Aorta (tissue), 5 donors: ENCODE results near the gene PRSS8. TPM values are rescaled to one million over a fixed set of nuclear protein-coding genes. Genes with fewer than 3 reads are reported as not detected.

Experiments used
- ATAC-seq: fragments of 200-7000 bp; cut with Tn5 transposase; one replicate; pipeline ENCODE4 v1.9.1; 2022; ENCODE audit warnings: moderate library complexity; ENCODE audit not compliant: low FRiP score
- DNase-seq, 2 donors: peaks; one replicate each; pipeline ENCODE4 v3.0.0-alpha.2; 2020
- H3K27ac ChIP-seq, 2 donors: one replicate each; pipeline ENCODE4 v1.5.1; 2013; ENCODE audit warnings: low read length in 2 of 2, mild to moderate bottlenecking in 2 of 2, moderate library complexity in 2 of 2, control low read depth in 1 of 2, inconsistent platforms in 1 of 2, low read depth in 1 of 2
- H3K27me3 ChIP-seq, 2 donors: one replicate each; pipeline ENCODE4 v1.6.1; 2013; ENCODE audit warnings: control low read depth in 1 of 2, low read length in 1 of 2, mild to moderate bottlenecking in 1 of 2, moderate library complexity in 1 of 2; ENCODE audit not compliant: insufficient read depth in 2 of 2, control insufficient read depth in 1 of 2
- H3K36me3 ChIP-seq, 2 donors: one replicate each; pipeline ENCODE4 v1.6.1; 2013; ENCODE audit warnings: control low read depth in 1 of 2, low read length in 1 of 2, mild to moderate bottlenecking in 1 of 2; ENCODE audit not compliant: insufficient read depth in 2 of 2, control insufficient read depth in 1 of 2
- H3K4me1 ChIP-seq, 2 donors: one replicate each; pipeline ENCODE4 v1.6.1; 2013; ENCODE audit warnings: low read length in 2 of 2, control low read depth in 1 of 2, mild to moderate bottlenecking in 1 of 2, moderate library complexity in 1 of 2; ENCODE audit not compliant: insufficient read depth in 2 of 2, control insufficient read depth in 1 of 2
- H3K4me3 ChIP-seq, 2 donors: one replicate each; pipeline ENCODE4 v1.5.1; 2013; ENCODE audit warnings: low read length in 2 of 2, control low read depth in 1 of 2, mild to moderate bottlenecking in 1 of 2
- H3K9me3 ChIP-seq: one replicate; pipeline ENCODE4 v1.6.1; 2013; ENCODE audit warnings: mild to moderate bottlenecking, low read length; ENCODE audit not compliant: control insufficient read depth
- WGBS, 2 donors: extraction: QIAGEN DNeasy Blood & Tissue Kit; methylation state at CpG; one replicate each; pipeline ENCODE4 v1.1.7; 2013; 5-methylcytosine and 5-hydroxymethylcytosine counted together
- intact Hi-C, 2 donors: fragments of 100-400 bp; cut with DNase I; formaldehyde crosslinking; loops; one replicate each; pipeline versions ENCODE4 v1.14.2 to v1.15.0; 2022
- polyA plus RNA-seq, 2 donors: library from polyadenylated mRNA; stranded (reverse); fragments of 200-250 nt; gene quantifications; one replicate each; pipeline ENCODE4 v1.2.3, GENCODE V29; 2013
- total RNA-seq, 2 donors: library from RNA; stranded (reverse); fragmentation: NEBNext Ultra II Directional; extraction: Animal tissue kit (Norgen Biotek cat#: 25700); gene quantifications; one replicate each; pipeline ENCODE4 v1.2.1, GENCODE V29; 2021
- donor health status: healthy with polysubstance abuse.
- donor health status: Bipolar disorder and iron deficiency.
- donor health status: DM: no; HTN: no; CAD: no.
- donor health status: DM: no; HTN: no; CAD: no.
- donor health status: DM: yes; HTN: yes; CAD: no.

PRSS8 gene
- total and polyA plus RNA-seq, 4 donors: 0.77 to 11.9 TPM; not detected in 2

DNA sequence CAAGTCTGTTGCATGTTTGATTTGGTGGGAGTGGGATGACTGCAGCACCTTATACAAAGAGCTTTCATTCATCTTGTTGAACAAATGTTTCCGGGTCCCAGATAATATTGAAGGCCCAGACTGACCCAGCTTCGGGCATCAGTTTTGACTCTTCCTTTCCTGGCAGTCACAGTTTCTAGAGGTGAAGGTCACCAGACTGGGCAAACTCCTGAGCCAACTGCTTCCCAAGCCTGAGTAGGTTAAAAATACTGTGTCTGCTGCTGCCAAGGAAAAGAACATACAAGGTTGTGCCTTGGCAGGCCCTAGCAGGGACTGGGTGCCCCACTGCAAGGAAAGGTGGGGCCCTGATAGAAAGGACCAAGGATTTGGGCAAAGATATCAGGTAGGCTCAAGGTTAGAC lies 22.8 kb downstream of the PRSS8 start:
- peak overlapping the region in 1 of 2 donors; percentile 23 for H3K27ac ChIP-seq
- no peak overlapping the region for H3K4me3 ChIP-seq
- H3K9me3 ChIP-seq: no peaks in the 10 kb centered on the region
- no peaks in the 10 kb centered on the region for H3K27me3 ChIP-seq
- no peak for ATAC-seq
- no peak for DNase-seq
- no peaks in the 10 kb centered on the region for H3K36me3 ChIP-seq
- intact Hi-C loops: no loop called here
- 24% methylated on average over 2 of the region's 2 CpGs for WGBS, 2 donors
- H3K4me1 ChIP-seq: no peaks in the 10 kb centered on the region

DNA sequence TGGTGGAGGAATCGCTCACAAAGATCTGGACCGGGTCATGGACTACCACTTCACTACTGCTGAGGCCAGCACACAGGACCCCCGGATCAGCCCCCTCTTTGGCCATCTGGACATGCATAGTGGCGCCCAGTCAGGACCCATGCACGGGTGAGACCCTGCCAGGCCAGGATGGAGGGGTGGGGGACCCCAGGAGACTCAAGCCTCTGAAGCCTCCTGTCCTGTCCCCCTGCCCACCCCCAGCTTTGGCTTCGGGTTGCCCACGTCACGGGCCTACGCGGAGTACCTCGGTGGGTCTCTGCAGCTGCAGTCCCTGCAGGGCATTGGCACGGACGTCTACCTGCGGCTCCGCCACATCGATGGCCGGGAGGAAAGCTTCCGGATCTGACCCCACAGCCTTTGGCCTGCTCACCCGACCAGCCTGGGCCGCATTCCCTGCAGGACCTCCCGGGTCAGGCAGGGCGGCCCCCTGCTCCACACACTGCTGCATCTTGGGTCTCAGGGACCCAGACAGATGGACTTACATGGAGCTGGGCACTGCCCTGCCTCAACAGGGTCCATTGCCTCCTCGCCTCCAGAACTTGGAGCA lies 23.6 kb downstream of the PRSS8 start:
- intact Hi-C loops: no loop called here
- Histone ChIP-seq H3K4me3 (no peak overlapping the region), H3K9me3 (no peaks in the 10 kb centered on the region), H3K27ac (no peak overlapping the region), H3K4me1 (no peaks in the 10 kb centered on the region), H3K36me3 (no peaks in the 10 kb centered on the region), H3K27me3 (no peaks in the 10 kb centered on the region)
- ATAC-seq: no peak
- 91 to 92% methylated on average over 23 of the region's 23 CpGs for WGBS, 2 donors
- no peak for DNase-seq

DNA sequence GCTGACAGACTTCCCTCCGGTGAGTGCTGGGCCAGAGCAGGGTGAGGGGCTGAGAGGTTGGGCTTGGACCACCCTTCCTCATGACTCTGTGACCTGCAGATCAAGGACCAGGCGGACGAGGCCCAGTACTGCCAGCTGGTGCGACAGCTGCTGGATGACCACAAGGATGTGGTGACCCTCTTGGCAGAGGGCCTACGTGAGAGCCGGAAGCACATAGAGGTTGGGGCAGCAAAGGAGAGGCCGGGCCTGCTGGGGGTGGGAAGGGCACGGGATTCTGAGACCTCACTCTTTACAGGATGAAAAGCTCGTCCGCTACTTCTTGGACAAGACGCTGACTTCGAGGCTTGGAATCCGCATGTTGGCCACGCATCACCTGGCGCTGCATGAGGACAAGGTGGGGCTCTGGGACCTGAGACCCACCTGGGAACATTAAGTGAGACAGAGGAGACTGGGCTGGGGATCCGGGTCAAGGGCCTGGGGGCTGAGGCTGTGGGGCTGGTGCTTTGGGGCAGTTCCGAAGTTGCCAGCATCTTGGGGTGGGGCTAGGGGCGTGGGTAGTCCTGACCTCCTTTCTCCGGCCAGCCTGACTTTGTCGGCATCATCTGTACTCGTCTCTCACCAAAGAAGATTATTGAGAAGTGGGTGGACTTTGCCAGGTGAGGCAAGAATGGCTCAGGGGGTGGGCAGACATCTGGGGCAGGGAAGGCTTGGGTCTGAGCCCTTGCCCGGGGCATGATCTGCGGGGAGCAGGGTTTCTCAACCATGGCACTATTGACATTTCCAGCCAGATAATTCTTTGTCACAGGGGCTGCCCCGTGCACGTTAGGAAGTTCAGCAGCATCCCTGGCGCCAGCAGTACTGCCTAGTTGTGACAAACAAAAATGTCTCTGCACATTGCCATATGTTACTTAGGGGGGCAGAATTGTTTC lies 25.2 kb downstream of the PRSS8 start:
- intact Hi-C loops: no loop called here
- no peaks in the 10 kb centered on the region for H3K27me3 ChIP-seq

DNA sequence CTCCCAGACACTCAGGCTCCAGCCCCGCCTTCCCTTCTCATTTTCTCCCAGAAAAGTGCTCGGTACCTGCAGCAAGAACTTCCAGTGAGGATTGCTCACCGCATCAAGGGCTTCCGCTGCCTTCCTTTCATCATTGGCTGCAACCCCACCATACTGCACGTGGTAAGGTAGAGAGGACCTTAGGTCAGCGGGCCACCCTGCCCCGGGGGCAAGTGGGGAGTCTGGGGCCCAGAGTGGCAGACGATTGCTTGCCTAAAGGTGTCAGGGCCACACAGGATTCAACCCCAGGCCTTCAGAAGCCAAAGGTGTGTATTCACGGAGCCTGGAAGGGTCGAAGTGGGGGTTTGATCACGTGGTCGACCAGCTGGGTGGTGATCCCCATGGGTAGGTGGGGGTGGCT lies 25.9 kb downstream of the PRSS8 start:
- ATAC-seq (no peak), DNase-seq (no peak)
- H3K9me3 ChIP-seq: no peaks in the 10 kb centered on the region
- no peaks in the 10 kb centered on the region for H3K36me3 ChIP-seq
- H3K27ac ChIP-seq: no peak overlapping the region
- intact Hi-C loops: loop anchor here in 1 of 2 donors (5.0 kb wide), 1 partner anchor 33 kb away; no protein-coding TSS in a partner anchor
- WGBS, 2 donors: 90 to 94% methylated on average over 12 of the region's 12 CpGs
- H3K4me1 ChIP-seq: no peaks in the 10 kb centered on the region
- no peak overlapping the region for H3K4me3 ChIP-seq
- H3K27me3 ChIP-seq: no peaks in the 10 kb centered on the region

More for the DNA sequence above, 25.2 kb downstream of the PRSS8 start:
- DNase-seq (no peak), ATAC-seq (no peak)
- H3K4me3 ChIP-seq: no peak overlapping the region
- no peaks in the 10 kb centered on the region for H3K36me3 ChIP-seq
- H3K4me1 ChIP-seq: no peaks in the 10 kb centered on the region
- no peak overlapping the region for H3K27ac ChIP-seq
- no peaks in the 10 kb centered on the region for H3K9me3 ChIP-seq
- 88% methylated on average over 26 of the region's 26 CpGs for WGBS, 2 donors

DNA sequence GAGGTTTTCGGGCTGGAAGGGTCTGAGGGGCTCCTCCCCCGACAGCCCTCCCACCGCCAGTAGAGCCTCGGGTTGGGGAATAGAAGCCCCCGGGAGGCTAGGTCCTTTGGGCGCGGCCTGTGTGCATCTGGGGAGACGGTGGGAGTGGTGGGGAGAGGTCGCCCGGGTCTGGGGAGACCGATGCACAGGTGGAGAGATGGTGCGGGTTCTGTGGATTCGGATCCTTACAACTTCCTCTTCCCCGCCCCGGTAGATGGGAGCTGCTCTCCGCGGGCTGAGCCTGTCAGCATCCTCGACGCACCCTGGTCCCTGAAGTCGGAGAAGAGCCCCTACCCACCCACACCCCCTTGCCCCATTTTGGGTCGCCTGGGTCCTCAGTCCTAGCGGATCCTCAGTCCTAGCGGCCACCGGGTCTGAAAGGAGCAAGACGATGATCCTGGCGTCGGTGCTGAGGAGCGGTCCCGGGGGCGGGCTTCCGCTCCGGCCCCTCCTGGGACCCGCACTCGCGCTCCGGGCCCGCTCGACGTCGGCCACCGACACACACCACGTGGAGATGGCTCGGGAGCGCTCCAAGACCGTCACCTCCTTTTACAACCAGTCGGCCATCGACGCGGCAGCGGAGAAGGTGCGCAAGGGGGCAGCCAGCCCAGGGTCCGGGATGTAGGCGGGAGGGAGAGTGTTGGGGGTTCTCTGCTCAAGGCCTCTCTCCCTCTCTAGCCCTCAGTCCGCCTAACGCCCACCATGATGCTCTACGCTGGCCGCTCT lies 26.6 kb downstream of the PRSS8 start:
- 37 to 40% methylated on average over 55 to 57 of the region's 57 CpGs for WGBS, 2 donors
- DNase-seq (no peak), ATAC-seq (no peak)
- Histone ChIP-seq H3K9me3 (no peaks in the 10 kb centered on the region), H3K27me3 (no peaks in the 10 kb centered on the region), H3K36me3 (no peaks in the 10 kb centered on the region), H3K4me3 (peak overlapping the region; percentile 46 to 76), H3K27ac (peak overlapping the region in 1 of 2 donors; percentile 71), H3K4me1 (no peaks in the 10 kb centered on the region)
- intact Hi-C loops: loop anchor here in 1 of 2 donors (5.0 kb wide), 1 partner anchor 33 kb away; no protein-coding TSS in a partner anchor

DNA sequence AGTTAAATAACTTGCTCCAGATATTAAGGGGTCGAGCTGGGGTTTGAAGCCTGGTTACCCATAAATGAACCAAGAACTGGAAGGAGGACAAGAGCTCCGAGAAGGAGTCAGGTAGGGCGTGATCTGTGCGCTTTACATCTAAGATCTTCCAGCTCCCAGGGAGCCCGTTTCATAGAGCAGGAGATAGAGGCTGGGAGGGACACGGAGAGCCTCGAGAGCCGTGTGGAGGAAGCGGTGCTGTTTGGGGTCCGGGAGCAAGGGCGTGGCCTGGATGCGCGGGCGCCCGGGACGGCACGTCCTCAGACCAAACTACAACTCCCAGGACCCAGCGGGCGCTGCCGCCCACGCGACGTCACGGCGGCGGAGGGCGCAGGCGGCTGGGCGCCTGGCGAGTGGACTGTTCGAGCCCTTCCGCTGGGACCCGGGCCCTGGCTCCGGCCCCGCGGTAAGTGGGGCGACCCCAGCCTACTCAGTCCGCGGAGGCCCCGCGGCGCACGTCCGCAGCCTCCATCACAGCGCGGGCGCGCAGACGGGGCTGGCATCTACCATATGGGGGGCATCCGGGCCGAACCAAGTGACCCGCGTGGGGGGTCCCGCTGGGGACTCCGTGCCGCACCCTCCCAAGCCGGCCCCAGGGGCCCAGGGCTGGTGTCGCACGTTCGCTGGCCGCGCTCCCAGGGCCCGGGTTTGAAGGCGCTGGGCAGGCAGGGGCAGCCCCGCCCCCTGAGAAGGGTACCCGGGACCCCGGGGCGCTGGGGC lies 27.3 kb downstream of the PRSS8 start, which contains the start of gene BCKDK:
TSS of gene BCKDK (plus strand) at position 352 of the 759 bp plus-strand sequence. CDS start 838 bp downstream, outside the sequence.
- intact Hi-C loops: loop anchor here in 1 of 2 donors (5.0 kb wide), 1 partner anchor 34 kb away; no protein-coding TSS in a partner anchor
- H3K9me3 ChIP-seq: no peaks in the 10 kb centered on the region
- DNase-seq: peak; percentile 90 to 92
- ATAC-seq: peak; percentile 88
- H3K27me3 ChIP-seq: no peaks in the 10 kb centered on the region
- no peaks in the 10 kb centered on the region for H3K36me3 ChIP-seq
- WGBS, 2 donors: 3% methylated on average over 57 to 68 of the region's 68 CpGs
- peak within 1 kb of the TSS; percentile 46 to 76 for H3K4me3 ChIP-seq
- peak within 1 kb of the TSS; percentile 38 to 71 for H3K27ac ChIP-seq
- no peaks in the 10 kb centered on the region for H3K4me1 ChIP-seq

DNA sequence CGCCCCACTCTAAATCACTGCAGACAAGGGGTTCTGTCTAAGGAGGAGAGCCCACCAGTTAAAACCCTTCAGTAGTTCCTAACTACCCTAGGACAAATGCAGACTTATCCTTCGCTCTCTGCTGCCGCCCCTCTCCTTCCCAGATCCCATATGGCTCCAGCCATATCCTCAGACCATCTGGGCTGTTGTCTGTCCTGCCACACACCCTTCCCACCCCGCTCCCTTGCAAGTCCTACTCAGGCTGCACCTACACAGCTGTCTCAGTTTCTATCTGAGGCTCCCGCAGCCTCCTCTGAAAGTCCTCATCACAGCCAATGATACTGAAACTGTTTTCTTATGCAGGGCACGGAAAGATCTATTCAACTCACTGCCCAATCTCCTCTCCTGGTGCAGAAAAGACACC lies 28.1 kb downstream of the PRSS8 start:
- Histone ChIP-seq H3K9me3 (no peaks in the 10 kb centered on the region), H3K4me3 (no peak overlapping the region), H3K4me1 (no peaks in the 10 kb centered on the region), H3K27me3 (no peaks in the 10 kb centered on the region), H3K36me3 (no peaks in the 10 kb centered on the region), H3K27ac (no peak overlapping the region)
- ATAC-seq (no peak), DNase-seq (no peak)
- 89 to 92% methylated on average over 6 of the region's 6 CpGs for WGBS, 2 donors
- intact Hi-C loops: loop anchor here in 1 of 2 donors (5.0 kb wide), 1 partner anchor 35 kb away; no protein-coding TSS in a partner anchor
